T-helper 17 cell (primary cell): ENCODE results near the gene EID1. TPM values are rescaled to one million over a fixed set of nuclear protein-coding genes. Genes with fewer than 3 reads are reported as not detected.

Experiments
- ATAC-seq: fragments of 150-1000 bp; cut with Tn5 transposase; 2 replicates; pipeline ENCODE4 v1.10.0; 2021; ENCODE audit warnings: mild to moderate bottlenecking, moderate library complexity
- DNase-seq, 3 donors: peaks; one replicate each; pipeline versions ENCODE4 v3.0.0 to v3.0.0-alpha.2; 2020 to 2021
- H3K9me3 ChIP-seq: one replicate; pipeline ENCODE4 v1.7.0; 2013; ENCODE audit warnings: low read length, mild to moderate bottlenecking; ENCODE audit not compliant: control insufficient read depth, poor library complexity, severe bottlenecking
- H3K27ac Mint-ChIP-seq: one replicate; pipeline ENCODE4 v1.8.0; 2022; ENCODE audit warnings: mild to moderate bottlenecking, moderate library complexity, mixed read lengths
- H3K27me3 Mint-ChIP-seq: one replicate; pipeline ENCODE4 v1.8.0; 2022; ENCODE audit warnings: mixed read lengths
- H3K36me3 Mint-ChIP-seq: one replicate; pipeline ENCODE4 v1.8.0; 2022; ENCODE audit warnings: low read depth, mixed read lengths
- H3K4me1 Mint-ChIP-seq: one replicate; pipeline ENCODE4 v1.8.0; 2022; ENCODE audit warnings: mild to moderate bottlenecking, mixed read lengths
- H3K4me3 Mint-ChIP-seq: one replicate; pipeline ENCODE4 v1.8.0; 2022; ENCODE audit warnings: mild to moderate bottlenecking, moderate library complexity, mixed read lengths
- total RNA-seq, 4 donors: library from RNA in 2 of 4; stranded (reverse) in 2 of 4; gene quantifications; one replicate each; pipeline ENCODE4 v1.2.3 and lab custom pipeline; 2022 to 2026

Gene EID1
- total RNA-seq, 2 donors from 2014 or later: 67.6 to 68.8 TPM

DNA sequence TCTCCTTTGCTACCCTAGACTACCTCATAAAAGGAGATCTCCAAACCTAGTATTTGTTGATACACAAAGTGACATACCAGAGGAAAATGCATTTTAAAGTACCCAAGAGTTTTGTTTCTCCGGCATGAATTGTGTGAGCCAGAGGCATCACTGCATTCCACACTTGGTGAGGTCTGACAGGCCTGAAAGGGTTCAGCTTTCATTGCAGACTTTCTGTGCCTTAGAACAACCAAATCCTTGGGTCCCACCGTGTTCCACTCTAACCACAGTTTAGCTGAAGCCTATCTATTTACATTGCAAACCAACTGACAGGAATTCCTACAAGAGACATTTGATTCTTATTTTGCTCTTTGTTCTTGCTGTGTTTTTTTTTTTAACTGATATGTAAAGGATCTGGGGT lies 21.0 kb upstream of the EID1 start:
- H3K9me3 ChIP-seq: no peaks in the 10 kb centered on the region
- H3K4me1 Mint-ChIP-seq: peaks cover 2% of the 10 kb centered on the region
- peaks cover 3% of the 10 kb centered on the region for H3K36me3 Mint-ChIP-seq
- H3K4me3 Mint-ChIP-seq: no peak overlapping the region
- no peak for DNase-seq
- no peak for ATAC-seq
- H3K27me3 Mint-ChIP-seq: peaks cover 20% of the 10 kb centered on the region
- no peak overlapping the region for H3K27ac Mint-ChIP-seq

- ATAC-seq: no peak
- no peak for DNase-seq
- H3K4me1 Mint-ChIP-seq: peaks cover 5% of the 10 kb centered on the region
These were observed 19.5 kb upstream of the EID1 start for GRCh38 chr15:48858401-48858800.

DNA sequence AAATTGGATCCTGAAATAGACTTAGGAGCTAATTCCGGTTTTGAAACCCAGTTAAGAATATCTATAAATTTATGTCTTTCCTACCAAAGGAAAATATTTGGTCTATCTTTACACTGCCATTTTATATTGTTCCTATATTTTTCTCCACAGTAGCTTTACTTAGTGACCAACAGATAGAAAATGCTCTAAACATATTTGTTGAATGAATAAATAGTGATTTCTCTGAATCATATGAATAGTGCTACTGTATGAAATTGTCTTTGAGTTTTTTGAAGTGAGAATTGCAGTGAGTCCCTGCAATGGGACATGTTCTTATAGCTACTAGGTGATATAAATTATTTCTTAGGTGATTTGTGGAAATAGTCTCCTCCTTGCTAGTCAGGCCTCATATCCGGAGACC lies 18.5 kb upstream of the EID1 start:
- DNase-seq (no peak), ATAC-seq (no peak)
- peaks cover 5% of the 10 kb centered on the region for H3K4me1 Mint-ChIP-seq
- no peaks in the 10 kb centered on the region for H3K9me3 ChIP-seq
- H3K27ac Mint-ChIP-seq: no peak overlapping the region
- no peak overlapping the region for H3K4me3 Mint-ChIP-seq
- H3K36me3 Mint-ChIP-seq: peaks cover 3% of the 10 kb centered on the region
- peaks cover 18% of the 10 kb centered on the region for H3K27me3 Mint-ChIP-seq

More at GRCh38 chr15:48858401-48858800, 19.5 kb upstream of the EID1 start:
- Mint-ChIP-seq H3K27me3 (peaks cover 18% of the 10 kb centered on the region), H3K36me3 (peaks cover 3% of the 10 kb centered on the region), H3K27ac (no peak overlapping the region), H3K4me3 (no peak overlapping the region)
- no peaks in the 10 kb centered on the region for H3K9me3 ChIP-seq

GRCh38 chr15:48861813-48862431 lies 16.0 kb upstream of the EID1 start:
- ATAC-seq (peak; percentile 80), DNase-seq (peak in 1 of 3 donors; percentile 38)
- Mint-ChIP-seq H3K27me3 (peaks cover 31% of the 10 kb centered on the region), H3K27ac (no peak overlapping the region), H3K36me3 (peaks cover 4% of the 10 kb centered on the region), H3K4me1 (peaks cover 7% of the 10 kb centered on the region), H3K4me3 (no peak overlapping the region)
- H3K9me3 ChIP-seq: no peaks in the 10 kb centered on the region

DNA sequence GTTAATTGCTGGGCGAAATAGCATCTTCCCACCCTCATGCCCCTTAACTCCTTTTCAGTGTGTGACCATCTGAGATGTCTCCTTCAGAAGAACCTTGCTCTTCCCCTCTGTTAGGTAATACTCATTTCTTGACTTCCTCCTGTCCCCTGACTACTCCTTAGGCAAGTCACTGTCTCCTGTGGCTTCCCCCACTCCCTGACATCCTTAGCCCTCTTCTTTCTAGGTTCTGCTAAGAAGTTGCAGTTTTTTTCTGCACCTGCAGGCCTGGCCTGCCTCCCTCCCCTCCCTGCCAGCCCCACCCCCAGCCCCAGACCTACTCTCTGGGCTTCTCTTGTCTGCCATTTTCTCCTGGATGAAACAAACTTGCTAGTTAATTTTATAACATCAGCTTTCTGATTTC lies 15.2 kb upstream of the EID1 start:
- ATAC-seq (no peak), DNase-seq (no peak)
- H3K27me3 Mint-ChIP-seq: peaks cover 34% of the 10 kb centered on the region
- no peak overlapping the region for H3K27ac Mint-ChIP-seq
- H3K9me3 ChIP-seq: no peaks in the 10 kb centered on the region
- H3K36me3 Mint-ChIP-seq: peaks cover 4% of the 10 kb centered on the region
- no peak overlapping the region for H3K4me3 Mint-ChIP-seq
- peaks cover 7% of the 10 kb centered on the region for H3K4me1 Mint-ChIP-seq

- DNase-seq (no peak), ATAC-seq (no peak)
- Mint-ChIP-seq H3K27me3 (peaks cover 49% of the 10 kb centered on the region), H3K27ac (no peak overlapping the region), H3K4me3 (no peak overlapping the region), H3K4me1 (peaks cover 7% of the 10 kb centered on the region), H3K36me3 (peaks cover 4% of the 10 kb centered on the region)
- H3K9me3 ChIP-seq: no peaks in the 10 kb centered on the region
These were observed 12.4 kb upstream of the EID1 start for GRCh38 chr15:48865370-48866079.

- DNase-seq: no peak
- Mint-ChIP-seq H3K36me3 (peaks cover 6% of the 10 kb centered on the region), H3K4me3 (no peak overlapping the region), H3K27me3 (peaks cover 55% of the 10 kb centered on the region), H3K4me1 (peaks cover 7% of the 10 kb centered on the region), H3K27ac (no peak overlapping the region)
- H3K9me3 ChIP-seq: no peaks in the 10 kb centered on the region
- ATAC-seq: no peak
These were observed 11.8 kb upstream of the EID1 start for GRCh38 chr15:48866141-48866563.

- peaks cover 70% of the 10 kb centered on the region for H3K27me3 Mint-ChIP-seq
- peaks cover 6% of the 10 kb centered on the region for H3K36me3 Mint-ChIP-seq
- peaks cover 2% of the 10 kb centered on the region for H3K4me1 Mint-ChIP-seq
- ATAC-seq: no peak
- no peak for DNase-seq
- no peak overlapping the region for H3K4me3 Mint-ChIP-seq
- H3K9me3 ChIP-seq: no peaks in the 10 kb centered on the region
- H3K27ac Mint-ChIP-seq: no peak overlapping the region
These were observed 9.9 kb upstream of the EID1 start for GRCh38 chr15:48868023-48868422.

GRCh38 chr15:48868536-48868935 lies 9.4 kb upstream of the EID1 start:
- Mint-ChIP-seq H3K27me3 (peaks cover 76% of the 10 kb centered on the region), H3K4me1 (peaks cover 2% of the 10 kb centered on the region), H3K27ac (no peak overlapping the region), H3K4me3 (no peak overlapping the region), H3K36me3 (peaks cover 6% of the 10 kb centered on the region)
- H3K9me3 ChIP-seq: no peaks in the 10 kb centered on the region
- ATAC-seq: no peak
- no peak for DNase-seq

DNA sequence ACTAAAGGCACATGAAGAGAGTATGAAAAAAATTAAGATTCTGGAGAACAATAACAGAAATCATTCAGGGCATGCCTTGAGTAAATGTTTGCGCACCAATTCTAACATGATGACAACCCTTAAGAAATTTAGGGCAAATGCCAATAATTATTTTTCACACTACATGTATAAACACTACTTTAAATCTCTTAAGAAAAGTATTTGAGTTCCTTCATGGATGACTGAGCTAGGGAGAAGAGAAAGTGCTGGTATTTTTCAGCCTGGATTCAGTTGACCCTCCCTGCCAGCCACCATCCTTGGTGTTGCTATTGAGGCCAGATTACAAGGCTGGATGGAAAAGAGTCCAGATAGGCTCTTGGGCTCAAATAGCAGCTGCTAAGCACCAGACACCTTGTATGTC lies 8.0 kb upstream of the EID1 start:
- no peak overlapping the region for H3K4me3 Mint-ChIP-seq
- peaks cover 6% of the 10 kb centered on the region for H3K36me3 Mint-ChIP-seq
- no peaks in the 10 kb centered on the region for H3K9me3 ChIP-seq
- no peak overlapping the region for H3K27ac Mint-ChIP-seq
- H3K27me3 Mint-ChIP-seq: peaks cover 85% of the 10 kb centered on the region
- ATAC-seq: no peak
- H3K4me1 Mint-ChIP-seq: no peaks in the 10 kb centered on the region
- DNase-seq: no peak

GRCh38 chr15:48871542-48871941 lies 6.4 kb upstream of the EID1 start:
- Mint-ChIP-seq H3K27ac (no peak overlapping the region), H3K36me3 (peaks cover 2% of the 10 kb centered on the region), H3K4me3 (no peak overlapping the region), H3K4me1 (no peaks in the 10 kb centered on the region), H3K27me3 (peaks cover 81% of the 10 kb centered on the region)
- DNase-seq (no peak), ATAC-seq (no peak)
- no peaks in the 10 kb centered on the region for H3K9me3 ChIP-seq

GRCh38 chr15:48872632-48873031 lies 5.3 kb upstream of the EID1 start:
- peaks cover 75% of the 10 kb centered on the region for H3K27me3 Mint-ChIP-seq
- H3K27ac Mint-ChIP-seq: no peak overlapping the region
- ATAC-seq: no peak
- DNase-seq: no peak
- H3K36me3 Mint-ChIP-seq: peaks cover 2% of the 10 kb centered on the region
- H3K4me3 Mint-ChIP-seq: no peak overlapping the region
- peaks cover 2% of the 10 kb centered on the region for H3K4me1 Mint-ChIP-seq
- H3K9me3 ChIP-seq: no peaks in the 10 kb centered on the region

DNA sequence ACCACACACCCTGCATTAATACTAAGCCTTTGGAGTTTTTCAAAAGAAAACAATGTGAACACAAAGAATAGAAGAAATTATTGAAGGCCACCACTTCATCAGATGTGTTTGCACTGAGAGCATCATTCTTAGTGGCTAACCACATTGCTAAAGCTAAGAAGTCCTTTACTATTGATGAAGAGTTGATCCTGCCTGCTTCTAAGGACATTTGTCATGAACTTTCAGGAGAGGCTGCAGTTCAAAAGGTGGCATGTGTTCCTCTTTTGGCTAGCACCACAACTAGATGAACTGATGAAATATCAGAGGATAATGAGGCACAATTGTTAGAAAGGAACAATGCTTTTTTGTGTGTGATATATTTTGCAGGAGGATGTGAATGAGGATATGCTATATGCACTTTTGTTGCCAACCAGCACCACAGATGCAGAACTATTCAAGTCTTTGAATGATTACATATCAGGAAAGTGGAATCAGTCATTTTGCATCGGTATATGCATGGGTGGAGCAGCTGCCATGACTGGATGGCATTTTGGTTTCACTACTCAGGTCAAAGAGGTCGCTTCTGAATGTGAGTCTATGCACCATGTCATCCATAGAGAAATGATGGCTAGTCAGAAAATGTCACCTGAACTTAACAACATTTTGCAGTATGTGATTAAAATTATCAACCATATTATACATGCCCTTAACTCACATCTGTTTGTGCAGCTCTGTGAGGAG lies 2.5 kb upstream of the EID1 start:
- Mint-ChIP-seq H3K36me3 (peaks cover 4% of the 10 kb centered on the region), H3K4me3 (no peak overlapping the region), H3K27ac (no peak overlapping the region), H3K4me1 (peaks cover 17% of the 10 kb centered on the region), H3K27me3 (peaks cover 47% of the 10 kb centered on the region)
- no peak for DNase-seq
- no peak for ATAC-seq
- no peaks in the 10 kb centered on the region for H3K9me3 ChIP-seq
